Measurements from ENCODE around the gene HNRNPUL2.
A peak's percentile ranks its signal among the peaks of the same experiment; 100 is the strongest.

HNRNPUL2 gene

DNA sequence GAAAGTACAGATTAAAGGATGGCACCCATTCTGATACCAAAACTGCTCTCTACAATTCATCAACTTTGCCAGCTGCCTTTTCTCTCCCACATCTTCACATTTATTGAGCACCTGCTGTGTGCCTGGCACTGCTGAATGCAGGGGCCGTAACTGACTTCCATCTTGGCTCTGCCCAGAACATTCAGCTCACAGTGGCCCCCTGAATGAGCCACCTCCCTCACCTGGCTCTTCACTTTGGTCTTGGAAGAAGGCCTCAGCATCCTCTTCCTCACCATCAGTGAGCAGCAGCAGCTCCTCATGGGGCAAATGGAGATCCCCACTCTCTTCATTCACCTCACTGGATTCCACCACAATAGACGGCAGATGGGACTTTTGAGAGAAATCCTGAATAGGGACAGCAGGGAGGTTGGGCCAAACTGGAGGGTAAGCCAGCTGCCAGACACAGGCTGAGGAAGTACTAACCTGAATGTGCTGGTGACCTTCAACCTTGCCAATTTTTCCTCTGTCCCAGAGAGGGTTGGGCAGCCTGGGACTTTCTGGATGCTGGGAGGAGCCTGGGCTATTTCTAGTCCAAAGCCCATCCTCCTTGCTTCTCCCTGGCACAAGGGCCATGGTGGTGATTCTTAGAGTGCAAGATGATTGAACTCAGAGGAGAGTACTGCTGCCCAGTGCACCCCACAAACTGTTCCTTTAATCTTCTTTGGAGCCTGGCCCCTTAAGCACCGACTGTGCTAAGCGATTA, 57.7 kb downstream of the HNRNPUL2 start:
- peak overlapping the region; percentile 95 for H3K27ac ChIP-seq
- no peak for TF ChIP-seq ZFX (IDR thresholded peaks at IDR 0.05; ENCODE audit: borderline replicate concordance)
- TF ChIP-seq, protein P1, sequence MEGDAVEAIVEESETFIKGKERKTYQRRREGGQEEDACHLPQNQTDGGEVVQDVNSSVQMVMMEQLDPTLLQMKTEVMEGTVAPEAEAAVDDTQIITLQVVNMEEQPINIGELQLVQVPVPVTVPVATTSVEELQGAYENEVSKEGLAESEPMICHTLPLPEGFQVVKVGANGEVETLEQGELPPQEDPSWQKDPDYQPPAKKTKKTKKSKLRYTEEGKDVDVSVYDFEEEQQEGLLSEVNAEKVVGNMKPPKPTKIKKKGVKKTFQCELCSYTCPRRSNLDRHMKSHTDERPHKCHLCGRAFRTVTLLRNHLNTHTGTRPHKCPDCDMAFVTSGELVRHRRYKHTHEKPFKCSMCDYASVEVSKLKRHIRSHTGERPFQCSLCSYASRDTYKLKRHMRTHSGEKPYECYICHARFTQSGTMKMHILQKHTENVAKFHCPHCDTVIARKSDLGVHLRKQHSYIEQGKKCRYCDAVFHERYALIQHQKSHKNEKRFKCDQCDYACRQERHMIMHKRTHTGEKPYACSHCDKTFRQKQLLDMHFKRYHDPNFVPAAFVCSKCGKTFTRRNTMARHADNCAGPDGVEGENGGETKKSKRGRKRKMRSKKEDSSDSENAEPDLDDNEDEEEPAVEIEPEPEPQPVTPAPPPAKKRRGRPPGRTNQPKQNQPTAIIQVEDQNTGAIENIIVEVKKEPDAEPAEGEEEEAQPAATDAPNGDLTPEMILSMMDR (IDR thresholded peaks at IDR 0.05), result no peak

DNA sequence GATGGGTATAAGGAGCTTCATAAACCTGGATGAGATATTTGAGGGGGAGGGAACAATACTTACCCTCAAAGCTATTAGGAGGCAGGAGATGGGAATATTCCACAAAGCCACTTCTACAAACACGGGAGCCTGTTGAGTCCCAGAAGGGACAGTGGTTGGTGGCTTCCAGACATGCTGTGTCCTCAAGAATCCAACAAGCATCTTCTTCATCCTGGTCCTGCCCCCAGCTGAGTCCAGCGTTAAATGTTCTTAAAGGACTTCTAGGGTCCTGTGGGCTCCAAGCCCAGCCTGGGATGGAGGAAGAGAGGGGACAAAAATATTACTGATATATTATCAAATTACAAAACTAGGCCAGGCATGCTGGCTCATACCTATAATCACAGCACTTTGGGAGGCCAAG, 59.8 kb downstream of the HNRNPUL2 start:
- TF ChIP-seq, protein P1 (IDR thresholded peaks at IDR 0.05), result no peak
- TF ChIP-seq ZFX (IDR thresholded peaks at IDR 0.05; ENCODE audit: borderline replicate concordance), result no peak
- peak overlapping the region; percentile 95 for H3K27ac ChIP-seq

GRCh38 chr11:62666259-62666926, 60.9 kb downstream of the HNRNPUL2 start:
- no peak for TF ChIP-seq ZFX (IDR thresholded peaks at IDR 0.05; ENCODE audit: borderline replicate concordance)
- TF ChIP-seq, protein P1 (IDR thresholded peaks at IDR 0.05), result no peak
- peak overlapping the region; percentile 95 for H3K27ac ChIP-seq

GRCh38 chr11:62665599-62666258, 61.5 kb downstream of the HNRNPUL2 start:
- peak overlapping the region; percentile 95 for H3K27ac ChIP-seq
- TF ChIP-seq, protein P1 (IDR thresholded peaks at IDR 0.05), result no peak
- TF ChIP-seq ZFX (IDR thresholded peaks at IDR 0.05; ENCODE audit: borderline replicate concordance), result no peak

DNA sequence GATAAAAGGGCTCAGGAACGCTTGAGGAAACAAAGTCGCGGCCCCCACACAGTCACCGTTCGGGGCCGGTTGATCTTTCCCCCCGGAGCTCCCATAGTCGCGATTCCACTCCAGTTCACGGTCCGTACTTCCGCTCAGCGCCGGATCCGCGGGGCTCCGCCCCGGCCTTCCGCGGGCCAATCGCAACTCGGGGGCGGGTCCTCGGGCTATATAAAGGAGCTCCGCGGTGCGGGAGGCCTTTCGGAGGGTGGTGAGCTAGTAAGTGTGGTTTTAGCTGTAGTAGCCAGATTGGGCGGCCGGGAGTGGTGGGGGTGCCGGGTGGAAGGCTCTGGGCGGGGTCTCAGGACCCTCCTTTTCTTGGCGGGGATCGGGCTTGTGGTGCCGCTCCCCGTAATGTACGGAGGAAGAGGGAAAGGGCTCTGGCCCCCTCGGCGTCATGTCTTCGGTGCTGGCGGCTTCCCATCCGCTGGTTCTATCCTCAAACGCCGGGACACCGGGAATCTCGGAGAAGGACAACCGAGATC, 62.1 kb downstream of the HNRNPUL2 start, which contains the start of the genes C11orf98 and CSKMT:
TSS of gene C11orf98 (minus strand) at position 136 of the 524 bp plus-strand sequence. CDS start at position 95, 41 bp downstream.
TSS of gene CSKMT (plus strand) at position 238 of the 524 bp plus-strand sequence. CDS start 568 bp downstream, outside the sequence.
- H3K27ac ChIP-seq, result peak within 1 kb of the TSS; percentile 95
- no peak for TF ChIP-seq ZFX (IDR thresholded peaks at IDR 0.05; ENCODE audit: borderline replicate concordance)
- TF ChIP-seq, protein P1 (IDR thresholded peaks at IDR 0.05), result no peak

GRCh38 chr11:62664405-62665074, 62.7 kb downstream of the HNRNPUL2 start:
- TF ChIP-seq, protein P1 (IDR thresholded peaks at IDR 0.05), result no peak
- no peak for TF ChIP-seq ZFX (IDR thresholded peaks at IDR 0.05; ENCODE audit: borderline replicate concordance)
- peak overlapping the region; percentile 95 for H3K27ac ChIP-seq
